Heart left ventricle (tissue), 16 donors: Measurements from ENCODE around the gene FTO. TPM values are rescaled to one million over a fixed set of nuclear protein-coding genes. Genes with fewer than 3 reads are reported as not detected.

Experiments used
- ATAC-seq, 4 donors: fragments of 200-7000 bp; cut with Tn5 transposase; one replicate each; pipeline ENCODE4 v1.9.1; 2020 to 2022; ENCODE audit warnings: moderate library complexity in 4 of 4, mild to moderate bottlenecking in 3 of 4, moderate number of reproducible peaks in 1 of 4
- DNase-seq, 5 donors: peaks; one replicate each; pipeline ENCODE4 v3.0.0-alpha.2; 2020
- H3K27ac ChIP-seq, 12 donors: fragments of 200-600 bp; sonication (generic) in 4 of 12; one replicate each; pipeline versions ENCODE4 v1.5.0 to v1.8.0; 2016 to 2022; ENCODE audit warnings: mild to moderate bottlenecking in 2 of 12
- H3K27me3 ChIP-seq, 9 donors: fragments of 200-600 bp; sonication (generic) in 2 of 9; one replicate each; pipeline versions ENCODE4 v1.5.1 to v1.8.0; 2016 to 2022; ENCODE audit warnings: mild to moderate bottlenecking in 3 of 9
- H3K36me3 ChIP-seq, 9 donors: fragments of 200-600 bp; sonication (generic) in 2 of 9; one replicate each; pipeline versions ENCODE4 v1.5.0 to v1.8.0; 2018 to 2022; ENCODE audit warnings: mild to moderate bottlenecking in 2 of 9
- H3K4me1 ChIP-seq, 12 donors: fragments of 200-600 bp; sonication (generic) in 4 of 12; one replicate each; pipeline versions ENCODE4 v1.5.0 to v1.8.0; 2016 to 2022; ENCODE audit warnings: mild to moderate bottlenecking in 3 of 12
- H3K4me3 ChIP-seq, 12 donors: fragments of 200-600 bp; sonication (generic) in 4 of 12; one replicate each; pipeline versions ENCODE4 v1.5.0 to v1.8.0; 2017 to 2022; ENCODE audit warnings: mild to moderate bottlenecking in 9 of 12, moderate library complexity in 4 of 12
- H3K9me3 ChIP-seq, 12 donors: fragments of 200-600 bp; sonication (generic) in 4 of 12; one replicate each; pipeline versions ENCODE4 v1.5.0 to v1.8.0; 2016 to 2022; ENCODE audit warnings: mild to moderate bottlenecking in 1 of 12
- POLR2A ChIP-seq, 2 donors: fragments of 450-650 bp; IDR thresholded peaks; one replicate each; pipeline ENCODE4 v1.6.1; 2017; ENCODE audit warnings: antibody characterized with exemption in 2 of 2, mild to moderate bottlenecking in 2 of 2, moderate library complexity in 2 of 2
- WGBS, 4 donors: extraction: QIAGEN DNeasy Blood & Tissue Kit in 2 of 4; methylation state at CpG; one replicate each; pipeline versions ENCODE4 v1.1.5 to v1.1.7; 2013 to 2018; 5-methylcytosine and 5-hydroxymethylcytosine counted together
- intact Hi-C, 10 donors: fragments of 100-400 bp; cut with DNase I; formaldehyde crosslinking; loops; one replicate each; pipeline versions ENCODE4 v1.11.1 to v1.14.2; 2022
- polyA plus RNA-seq, 2 donors: library from polyadenylated mRNA; stranded (reverse); fragments of 200-250 nt; gene quantifications; one replicate each; pipeline ENCODE4 v1.2.3, GENCODE V29; 2013
- total RNA-seq, 9 donors: library from RNA; depleted of rRNA in 2 of 9; stranded (reverse); fragments of >200 nt in 2 of 9; fragmentation: NEBNext Ultra II Directional in 3 of 9; extraction: Animal tissue kit (Norgen Biotek cat#: 25700) in 3 of 9; gene quantifications; one replicate each; pipeline versions ENCODE4 v1.1.0 to v1.2.4, GENCODE V29; 2016 to 2023
- TF ChIP-seq, protein P1 (sequence below), 12 donors: fragments of 200-600 bp; sonication (generic) in 4 of 12; IDR thresholded peaks; one replicate each; pipeline versions ENCODE4 v1.5.0 to v1.8.0; 2018 to 2022; ENCODE audit warnings: antibody characterized with exemption in 12 of 12, mild to moderate bottlenecking in 5 of 12
- donor health status: ischemic (EF 13 %, LVEDD 7.1; RV severe dilation, severe dysfunction).
- donor health status: healthy with polysubstance abuse.
- donor health status: DM: no; HTN: yes; CAD: no.
- donor health status: DM: no; HTN: no; CAD: no.
- donor health status: ischemic (EF 25% LVEDD 6.9; RV normal size, moderate dysfunction).
- donor health status: ischemic (EF 25% LVEDD 5.7; RV mildly dilated, moderate dysfunction).
- donor health status: healthy.
- donor health status: DM: yes; HTN: yes; CAD: no.
- donor health status: ischemic (EF 35%, LVEDD 5.7; RV mildly dilated, moderate dysfunction).
- donor health status: nonischemic (EF 11% LVEDD 7.7; RV severe dilation, severe dysfunction).
- donor health status: DM: yes; HTN: yes; CAD: no.
- donor health status: PGD.
- donor health status: ischemic (EF 29% LVEDD 5.4; RV normal size, mild dysfunction).
- donor health status: nonischemic (EF 23%, LVEDD 6.1; RV moderate dilation, normal function).

The FTO gene
- total and polyA plus RNA-seq, 11 donors, result 11.8 to 105 (median 86.8) TPM

DNA sequence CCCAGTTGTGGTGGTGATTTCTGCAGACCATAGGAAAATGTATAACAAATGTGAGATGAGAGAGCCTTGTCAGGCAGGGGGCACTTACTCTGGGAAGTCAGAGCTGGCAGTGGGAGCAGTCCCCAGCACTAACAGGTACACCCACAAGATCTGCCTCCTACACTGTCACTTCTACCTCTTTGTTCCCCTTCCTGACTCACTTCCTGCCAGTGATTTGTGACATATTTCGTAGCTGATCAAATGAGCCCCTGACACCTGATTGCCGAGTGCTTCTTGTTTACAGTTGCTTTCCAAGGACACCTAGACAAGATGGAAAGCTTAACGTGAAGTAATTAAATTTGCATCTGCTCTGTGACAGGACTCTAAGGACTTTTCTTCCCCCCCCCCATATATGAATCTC lies 40.5 kb downstream of the FTO start:
- Histone ChIP-seq H3K36me3 (no peaks in the 10 kb centered on the region), H3K4me3 (no peak overlapping the region), H3K9me3 (peaks cover 0 to 12% (median 0%) of the 10 kb centered on the region in 12 donors), H3K27ac (no peak overlapping the region), H3K4me1 (peaks cover 0 to 46% (median 21%) of the 10 kb centered on the region in 12 donors), H3K27me3 (no peaks in the 10 kb centered on the region)
- 47 to 66% (median 55%) methylated on average over 3 of the region's 3 CpGs for WGBS, 4 donors
- intact Hi-C loops, result no loop called here
- TF ChIP-seq POLR2A (IDR thresholded peaks at IDR 0.05), result no peak
- TF ChIP-seq, protein P1, sequence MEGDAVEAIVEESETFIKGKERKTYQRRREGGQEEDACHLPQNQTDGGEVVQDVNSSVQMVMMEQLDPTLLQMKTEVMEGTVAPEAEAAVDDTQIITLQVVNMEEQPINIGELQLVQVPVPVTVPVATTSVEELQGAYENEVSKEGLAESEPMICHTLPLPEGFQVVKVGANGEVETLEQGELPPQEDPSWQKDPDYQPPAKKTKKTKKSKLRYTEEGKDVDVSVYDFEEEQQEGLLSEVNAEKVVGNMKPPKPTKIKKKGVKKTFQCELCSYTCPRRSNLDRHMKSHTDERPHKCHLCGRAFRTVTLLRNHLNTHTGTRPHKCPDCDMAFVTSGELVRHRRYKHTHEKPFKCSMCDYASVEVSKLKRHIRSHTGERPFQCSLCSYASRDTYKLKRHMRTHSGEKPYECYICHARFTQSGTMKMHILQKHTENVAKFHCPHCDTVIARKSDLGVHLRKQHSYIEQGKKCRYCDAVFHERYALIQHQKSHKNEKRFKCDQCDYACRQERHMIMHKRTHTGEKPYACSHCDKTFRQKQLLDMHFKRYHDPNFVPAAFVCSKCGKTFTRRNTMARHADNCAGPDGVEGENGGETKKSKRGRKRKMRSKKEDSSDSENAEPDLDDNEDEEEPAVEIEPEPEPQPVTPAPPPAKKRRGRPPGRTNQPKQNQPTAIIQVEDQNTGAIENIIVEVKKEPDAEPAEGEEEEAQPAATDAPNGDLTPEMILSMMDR (IDR thresholded peaks at IDR 0.05), result no peak
- peak in 2 of 4 donors; percentile 20 to 26 for ATAC-seq
- no peak for DNase-seq

DNA sequence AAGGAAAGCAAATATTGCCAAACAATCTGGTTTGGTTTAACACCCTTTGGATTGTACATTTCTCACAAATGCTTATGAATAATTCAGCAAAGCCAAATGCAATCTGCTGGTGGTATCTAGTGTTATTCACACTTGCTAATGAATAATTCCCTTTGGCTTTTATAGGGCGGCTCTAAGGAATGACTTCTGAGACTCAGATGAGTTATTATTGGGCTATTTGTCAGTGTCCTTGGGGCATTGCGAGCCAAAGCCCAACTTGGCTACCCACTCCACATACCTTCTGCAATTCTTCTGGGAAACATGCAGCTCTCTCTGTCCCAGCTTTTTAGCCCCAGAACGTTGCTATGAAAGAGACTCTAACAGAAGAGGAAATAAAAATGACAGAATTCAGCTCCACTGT lies 41.1 kb downstream of the FTO start:
- intact Hi-C loops, result no loop called here
- Histone ChIP-seq H3K36me3 (no peaks in the 10 kb centered on the region), H3K4me3 (no peak overlapping the region), H3K27me3 (no peaks in the 10 kb centered on the region), H3K27ac (no peak overlapping the region), H3K4me1 (peaks cover 0 to 45% (median 21%) of the 10 kb centered on the region in 12 donors), H3K9me3 (peaks cover 0 to 12% (median 0%) of the 10 kb centered on the region in 12 donors)
- TF ChIP-seq POLR2A (IDR thresholded peaks at IDR 0.05), result no peak
- TF ChIP-seq, protein P1 (IDR thresholded peaks at IDR 0.05), result no peak
- DNase-seq (no peak), ATAC-seq (peak in 3 of 4 donors; percentile 38 to 55 (median 52))
- 29 to 44% (median 32%) methylated on average over 3 of the region's 3 CpGs for WGBS, 4 donors

DNA sequence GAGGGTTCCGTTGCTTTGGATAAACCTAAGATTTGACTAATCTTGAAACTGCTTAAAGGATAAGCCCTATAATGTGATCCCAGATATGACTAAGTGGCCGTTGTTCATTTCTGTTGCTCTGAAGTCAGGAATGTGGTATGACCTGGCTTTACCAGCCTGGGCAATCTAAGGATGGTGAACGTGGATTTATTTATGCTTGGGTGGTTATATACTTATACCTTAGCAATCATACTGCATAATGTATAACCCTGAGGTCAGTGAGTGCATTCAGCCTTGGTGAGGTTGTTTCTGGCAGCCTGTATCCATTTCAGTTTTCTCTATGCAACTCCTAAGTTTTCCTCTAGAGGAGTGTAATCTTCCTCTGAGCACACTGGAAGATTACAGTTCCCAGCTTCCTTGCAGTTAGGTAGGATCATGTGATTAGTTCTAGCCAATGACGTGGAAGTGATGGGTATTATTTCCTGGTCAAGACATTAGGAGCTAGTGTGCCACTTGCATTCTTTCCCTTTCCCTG lies 41.9 kb downstream of the FTO start:
- Histone ChIP-seq H3K9me3 (peaks cover 0 to 12% (median 0%) of the 10 kb centered on the region in 12 donors), H3K27me3 (no peaks in the 10 kb centered on the region), H3K4me3 (no peak overlapping the region), H3K36me3 (no peaks in the 10 kb centered on the region), H3K27ac (no peak overlapping the region), H3K4me1 (peaks cover 0 to 38% (median 20%) of the 10 kb centered on the region in 12 donors)
- TF ChIP-seq, protein P1 (IDR thresholded peaks at IDR 0.05), result no peak
- no peak for TF ChIP-seq POLR2A (IDR thresholded peaks at IDR 0.05)
- DNase-seq (no peak), ATAC-seq (no peak)
- intact Hi-C loops, result no loop called here
- 69 to 73% (median 72%) methylated on average over 4 of the region's 4 CpGs for WGBS, 4 donors

DNA sequence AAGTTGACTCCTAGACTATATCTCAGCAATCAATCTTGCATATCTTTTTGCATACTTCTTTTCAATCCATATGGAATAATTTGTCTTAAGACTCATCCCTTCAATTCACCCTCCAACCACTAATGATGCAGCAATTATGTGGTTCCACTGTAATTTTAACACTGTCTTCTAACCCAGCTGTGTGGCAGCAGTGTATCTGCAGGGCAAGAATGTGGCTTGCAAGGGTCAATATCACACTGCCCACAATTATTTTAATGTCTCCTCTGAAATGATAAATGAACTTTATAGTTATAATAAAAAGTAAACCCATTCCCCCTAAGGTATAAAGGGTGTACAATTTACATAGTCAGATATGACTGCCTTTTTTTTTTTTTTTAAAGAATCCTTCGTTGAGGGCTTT lies 48.6 kb downstream of the FTO start:
- peaks cover 0 to 11% (median 0%) of the 10 kb centered on the region in 12 donors for H3K9me3 ChIP-seq
- no peak overlapping the region for H3K27ac ChIP-seq
- intact Hi-C loops, result no loop called here
- WGBS, 4 donors, result 61 to 76% (median 68%) methylated on average over 1 of the region's 1 CpG
- no peaks in the 10 kb centered on the region for H3K27me3 ChIP-seq
- DNase-seq, result no peak
- peaks cover 0 to 37% (median 19%) of the 10 kb centered on the region in 12 donors for H3K4me1 ChIP-seq
- H3K4me3 ChIP-seq, result no peak overlapping the region
- TF ChIP-seq, protein P1 (IDR thresholded peaks at IDR 0.05), result no peak
- no peak for TF ChIP-seq POLR2A (IDR thresholded peaks at IDR 0.05)
- H3K36me3 ChIP-seq, result no peaks in the 10 kb centered on the region
- ATAC-seq, result no peak
